HUES64 (cell line): Measurements from ENCODE around the gene DMGDH.

Experiments used
- H3K27ac ChIP-seq: 2 replicates; pipeline ENCODE4 v1.7.0; 2013; ENCODE audit warnings: low read depth, low read length, inconsistent platforms
- H3K27me3 ChIP-seq: 2 replicates; pipeline ENCODE4 v1.6.1; 2013; ENCODE audit warnings: mild to moderate bottlenecking, low read length; ENCODE audit not compliant: insufficient read depth
- H3K36me3 ChIP-seq: 2 replicates; pipeline ENCODE4 v1.6.1; 2013; ENCODE audit warnings: mild to moderate bottlenecking, low read length; ENCODE audit not compliant: insufficient read depth
- H3K4me1 ChIP-seq: 2 replicates; pipeline ENCODE4 v1.6.1; 2013; ENCODE audit warnings: mild to moderate bottlenecking, low read length, moderate library complexity; ENCODE audit not compliant: insufficient read depth
- H3K4me3 ChIP-seq: 2 replicates; pipeline ENCODE4 v1.5.1; 2013; ENCODE audit warnings: mild to moderate bottlenecking, low read length, moderate library complexity
- H3K9ac ChIP-seq: 2 replicates; pipeline ENCODE4 v1.6.1; 2013; ENCODE audit warnings: mild to moderate bottlenecking, low read depth, low read length
- H3K9me3 ChIP-seq: 2 replicates; pipeline ENCODE4 v1.6.1; 2013; ENCODE audit warnings: low read depth, low read length; ENCODE audit not compliant: insufficient read depth
- WGBS: fragments of 150-250, 120-280 bp; methylation state at CpG from one replicate; pipeline ENCODE4 v1.1.7; 2013; ENCODE audit warnings: missing lambda C conversion rate; 5-methylcytosine and 5-hydroxymethylcytosine counted together

The DMGDH gene

GRCh38 chr5:78974011-78974410, 95.5 kb downstream of the DMGDH start:
- Histone ChIP-seq H3K4me1 (peaks cover 3% of the 10 kb centered on the region; the same call in 1 of the 2 replicates), H3K9ac (no peak overlapping the region), H3K36me3 (no peaks in the 10 kb centered on the region), H3K27me3 (no peaks in the 10 kb centered on the region), H3K9me3 (no peaks in the 10 kb centered on the region), H3K27ac (no peak overlapping the region), H3K4me3 (no peak overlapping the region)
- WGBS: 88% methylated on average over 5 of the region's 5 CpGs

- no peaks in the 10 kb centered on the region for H3K9me3 ChIP-seq
- WGBS: 86% methylated on average over 7 of the region's 7 CpGs
- no peaks in the 10 kb centered on the region for H3K36me3 ChIP-seq
- no peaks in the 10 kb centered on the region for H3K27me3 ChIP-seq
- H3K9ac ChIP-seq: no peak overlapping the region
- no peak overlapping the region for H3K4me3 ChIP-seq
- peaks cover 3% of the 10 kb centered on the region; the same call in 1 of the 2 replicates for H3K4me1 ChIP-seq
- H3K27ac ChIP-seq: no peak overlapping the region
Measured at GRCh38 chr5:78972654-78973428, 96.6 kb downstream of the DMGDH start.

- H3K9ac ChIP-seq: no peak overlapping the region
- 67% methylated on average over 2 of the region's 2 CpGs for WGBS
- no peaks in the 10 kb centered on the region for H3K36me3 ChIP-seq
- peaks cover 3% of the 10 kb centered on the region; the same call in 1 of the 2 replicates for H3K4me1 ChIP-seq
- H3K4me3 ChIP-seq: no peak overlapping the region
- H3K27ac ChIP-seq: no peak overlapping the region
- no peaks in the 10 kb centered on the region for H3K9me3 ChIP-seq
- no peaks in the 10 kb centered on the region for H3K27me3 ChIP-seq
Measured at GRCh38 chr5:78971998-78972397, 97.5 kb downstream of the DMGDH start.

- peaks cover 4% of the 10 kb centered on the region; the same call in 1 of the 2 replicates for H3K36me3 ChIP-seq
- no peaks in the 10 kb centered on the region for H3K4me1 ChIP-seq
- no peak overlapping the region for H3K27ac ChIP-seq
- no peaks in the 10 kb centered on the region for H3K9me3 ChIP-seq
- no peaks in the 10 kb centered on the region for H3K27me3 ChIP-seq
- H3K4me3 ChIP-seq: no peak overlapping the region
- 95% methylated on average over 5 of the region's 5 CpGs for WGBS
- no peak overlapping the region for H3K9ac ChIP-seq
Measured at GRCh38 chr5:78968781-78969180, 100.7 kb downstream of the DMGDH start.

GRCh38 chr5:78964889-78965288, 104.6 kb downstream of the DMGDH start:
- WGBS: 78% methylated on average over 1 of the region's 2 CpGs
- Histone ChIP-seq H3K4me3 (no peak overlapping the region), H3K9ac (no peak overlapping the region), H3K27ac (no peak overlapping the region), H3K36me3 (peaks cover 4% of the 10 kb centered on the region; the same call in 1 of the 2 replicates), H3K27me3 (no peaks in the 10 kb centered on the region), H3K4me1 (no peaks in the 10 kb centered on the region), H3K9me3 (no peaks in the 10 kb centered on the region)

- H3K36me3 ChIP-seq: peaks cover 4% of the 10 kb centered on the region; the same call in 1 of the 2 replicates
- H3K4me1 ChIP-seq: peaks cover 3% of the 10 kb centered on the region; the same call in 1 of the 2 replicates
- H3K27ac ChIP-seq: no peak overlapping the region
- 89% methylated on average over 1 of the region's 1 CpG for WGBS
- no peaks in the 10 kb centered on the region for H3K27me3 ChIP-seq
- H3K4me3 ChIP-seq: no peak overlapping the region
- no peaks in the 10 kb centered on the region for H3K9me3 ChIP-seq
- no peak overlapping the region for H3K9ac ChIP-seq
Measured at GRCh38 chr5:78961743-78962142, 107.7 kb downstream of the DMGDH start.

GRCh38 chr5:78959767-78960166, 109.7 kb downstream of the DMGDH start:
- Histone ChIP-seq H3K9me3 (no peaks in the 10 kb centered on the region), H3K27ac (no peak overlapping the region), H3K4me3 (no peak overlapping the region), H3K27me3 (no peaks in the 10 kb centered on the region), H3K9ac (no peak overlapping the region), H3K36me3 (peaks cover 4% of the 10 kb centered on the region; the same call in 1 of the 2 replicates), H3K4me1 (peaks cover 3% of the 10 kb centered on the region; the same call in 1 of the 2 replicates)
- WGBS: 84% methylated on average over 1 of the region's 1 CpG

GRCh38 chr5:78958672-78959445, 110.6 kb downstream of the DMGDH start:
- WGBS: 82% methylated on average over 3 of the region's 3 CpGs
- Histone ChIP-seq H3K9me3 (no peaks in the 10 kb centered on the region), H3K27ac (no peak overlapping the region), H3K27me3 (no peaks in the 10 kb centered on the region), H3K4me3 (no peak overlapping the region), H3K4me1 (peaks cover 3% of the 10 kb centered on the region; the same call in 1 of the 2 replicates), H3K36me3 (no peaks in the 10 kb centered on the region), H3K9ac (no peak overlapping the region)

GRCh38 chr5:78956901-78957300, 112.6 kb downstream of the DMGDH start:
- no peak overlapping the region for H3K9ac ChIP-seq
- H3K27ac ChIP-seq: no peak overlapping the region
- H3K4me1 ChIP-seq: peaks cover 3% of the 10 kb centered on the region; the same call in 1 of the 2 replicates
- no peak overlapping the region for H3K4me3 ChIP-seq
- no CpG with 5 or more reads among the region's 1 CpG for WGBS
- H3K36me3 ChIP-seq: no peaks in the 10 kb centered on the region
- H3K27me3 ChIP-seq: no peaks in the 10 kb centered on the region
- no peaks in the 10 kb centered on the region for H3K9me3 ChIP-seq

- H3K9me3 ChIP-seq: no peaks in the 10 kb centered on the region
- H3K4me1 ChIP-seq: no peaks in the 10 kb centered on the region
Measured at GRCh38 chr5:78953092-78953800, 116.2 kb downstream of the DMGDH start.

More at GRCh38 chr5:78953092-78953800, 116.2 kb downstream of the DMGDH start:
- no peak overlapping the region for H3K27ac ChIP-seq
- 94% methylated on average over 4 of the region's 4 CpGs for WGBS
- no peak overlapping the region for H3K9ac ChIP-seq
- H3K36me3 ChIP-seq: no peaks in the 10 kb centered on the region
- no peak overlapping the region for H3K4me3 ChIP-seq
- H3K27me3 ChIP-seq: no peaks in the 10 kb centered on the region
